Measurements from ENCODE around the gene ARL6IP5. TPM values are rescaled to one million over a fixed set of nuclear protein-coding genes. Genes with fewer than 3 reads are reported as not detected.

ARL6IP5 gene
- total and polyA plus RNA-seq, 2 of the 13 experiments (the other 11 are each of a cell fraction or from before 2014, with no cell fraction given) = 23.7 to 29.6 TPM

GRCh38 chr3:69080233-69080920, 4.4 kb upstream of the ARL6IP5 start, which contains the start of gene UBA3 (continued):
- TF ChIP-seq MYPOP (CRISPR knock-in tag; IDR thresholded peaks at IDR 0.05) (0 out of 2 replicates have a peak, but pooled peaks have one; percentile 14), WIZ (CRISPR knock-in tag; IDR thresholded peaks at IDR 0.05) (no peak), KDM5A (IDR thresholded peaks at IDR 0.05; ENCODE audit: borderline replicate concordance, low read length) (no peak), ZNF782 (CRISPR knock-in tag; IDR thresholded peaks at IDR 0.05; ENCODE audit: borderline replicate concordance) (no peak), KDM1A (CRISPR knock-in tag; IDR thresholded peaks at IDR 0.05) (no peak), ZNF788 (CRISPR knock-in tag; IDR thresholded peaks at IDR 0.05; ENCODE audit: borderline replicate concordance) (0 out of 2 replicates have a peak, but pooled peaks have one; percentile 25), RBFOX2 (IDR thresholded peaks at IDR 0.05; ENCODE audit: low read depth, low read length) (peak; percentile 67), ZNF616 (CRISPR knock-in tag; IDR thresholded peaks at IDR 0.05; ENCODE audit: low read depth) (no peak), DNMT1 (CRISPR knock-in tag; IDR thresholded peaks at IDR 0.05) (no peak), ZBTB43 (CRISPR knock-in tag; conservative IDR thresholded peaks at IDR 0.05) (no peak), ZNF354B (CRISPR knock-in tag; IDR thresholded peaks at IDR 0.05) (no peak), POGZ (CRISPR knock-in tag; IDR thresholded peaks at IDR 0.05) (0 out of 2 replicates have a peak, but pooled peaks have one; percentile 25), CREB1 (IDR thresholded peaks at IDR 0.05) (no peak), CREB1 (CRISPR knock-in tag; IDR thresholded peaks at IDR 0.05) (0 out of 2 replicates have a peak, but pooled peaks have one; percentile 27), ZNF136 (CRISPR knock-in tag; IDR thresholded peaks at IDR 0.05; ENCODE audit: low read depth) (no peak), ELK4 (CRISPR knock-in tag; IDR thresholded peaks at IDR 0.05; ENCODE audit: borderline replicate concordance) (no peak), ZNF142 (CRISPR knock-in tag; IDR thresholded peaks at IDR 0.05) (peak; percentile 88), RARA (CRISPR knock-in tag; IDR thresholded peaks at IDR 0.05) (no peak; the same call in 1 of the 2 replicates)

Measured in HepG2 (cell line).